HCT116 (cell line): ENCODE data around the gene TBC1D1. TPM values are rescaled to one million over a fixed set of nuclear protein-coding genes. Genes with fewer than 3 reads are reported as not detected.

Experiments
- ATAC-seq: fragments of 200-7000 bp; cut with Tn5 transposase; 2 replicates; pipeline ENCODE4 v1.9.1; 2020; ENCODE audit warnings: mild to moderate bottlenecking, moderate library complexity
- BruUV-seq: library from RNA; stranded (reverse); fragments of 400-500 nt; replicated peaks from 2 replicates; lab custom pipeline; 2021; lab: Mats Ljungman, UMichigan
- CTCF ChIA-PET: fragments of 300-600 bp; sonication (Branson Sonifier 250); formaldehyde crosslinking; loops from one replicate; lab custom pipeline; 2021; ENCODE audit warnings: antibody characterized with exemption; lab: Charles Lee
- POLR2A ChIA-PET: fragments of 300-600, 350-600 bp; sonication (Branson Sonifier 250); formaldehyde crosslinking; loops from one replicate; lab custom pipeline; 2021; ENCODE audit warnings: antibody characterized with exemption; lab: Charles Lee
- RAD21 ChIA-PET, 2 experiments: fragments of 300-600 bp; sonication (Branson Sonifier 250); formaldehyde crosslinking; loops; one replicate each; lab custom pipeline; 2023; ENCODE audit warnings: low total read pairs in 2 of 2; ENCODE audit not compliant: uncharacterized antibody in 2 of 2, unreplicated experiment in 2 of 2, low non-redundant PET in 1 of 2; lab: Charles Lee
- DNase-seq: peaks from one replicate; pipeline ENCODE4 v3.0.0-alpha.2; 2010; ENCODE audit warnings: low read depth, low spot score
- H2AFZ ChIP-seq: fragments of 200-600 bp; shearing (Covaris generic), sonication (generic); 2 replicates; pipeline ENCODE4 v1.6.1; 2017; ENCODE audit warnings: low read depth, mixed run types, mixed read lengths, antibody characterized with exemption, low read length; ENCODE audit not compliant: poor library complexity, severe bottlenecking
- H3K27ac ChIP-seq: 2 replicates; pipeline ENCODE4 v1.5.1; 2012; ENCODE audit warnings: low read depth, low read length
- H3K27me3 ChIP-seq: fragments of 200-600 bp; sonication (generic); 2 replicates; pipeline ENCODE4 v1.6.1; 2016; ENCODE audit warnings: mixed run types, low read length, mixed read lengths; ENCODE audit not compliant: insufficient read depth
- H3K36me3 ChIP-seq, 2 experiments: fragments of 200-500 bp in 1 of 2; fragments of 200-600 bp in 1 of 2; sonication (Bioruptor generic) in 1 of 2; sonication (generic) in 1 of 2; 2 replicates each; pipeline versions ENCODE4 v1.5.1 to v1.6.1; 2014 to 2016; ENCODE audit warnings: low read length in 2 of 2, inconsistent platforms in 1 of 2, mixed read lengths in 1 of 2, mixed run types in 1 of 2; ENCODE audit not compliant: insufficient read depth in 2 of 2, control insufficient read depth in 1 of 2
- H3K4me1 ChIP-seq, 2 experiments: fragments of 200-600 bp in 1 of 2; sonication (generic) in 1 of 2; 2 replicates each; pipeline versions ENCODE4 v1.5.1 to v1.6.1; 2012 to 2017; ENCODE audit warnings: low read length in 2 of 2, inconsistent platforms in 1 of 2, mild to moderate bottlenecking in 1 of 2, mixed read lengths in 1 of 2, mixed run types in 1 of 2, moderate library complexity in 1 of 2; ENCODE audit not compliant: insufficient read depth in 2 of 2, control insufficient read depth in 1 of 2
- H3K4me2 ChIP-seq: fragments of 200-600 bp; sonication (generic); 2 replicates; pipeline ENCODE4 v1.6.1; 2017; ENCODE audit warnings: mixed run types, low read length, mixed read lengths
- H3K4me3 ChIP-seq, 2 experiments: fragments of 200-600 bp in 1 of 2; sonication (generic) in 1 of 2; replicated peaks in 1 of 2; 2 replicates each; pipeline ENCODE4 v1.5.1; 2011 to 2016; ENCODE audit warnings: low read length in 2 of 2, control low read depth in 1 of 2, low read depth in 1 of 2, mild to moderate bottlenecking in 1 of 2, mixed read lengths in 1 of 2, mixed run types in 1 of 2
- H3K79me2 ChIP-seq: fragments of 200-600 bp; sonication (generic); 2 replicates; pipeline ENCODE4 v1.6.1; 2017; ENCODE audit warnings: mild to moderate bottlenecking, mixed run types, low read length, moderate library complexity, mixed read lengths; ENCODE audit not compliant: insufficient read depth
- H3K9ac ChIP-seq: fragments of 200-600 bp; sonication (generic); 2 replicates; pipeline ENCODE4 v1.6.1; 2016; ENCODE audit warnings: low read length, mixed read lengths
- H3K9me2 ChIP-seq: fragments of 200-600 bp; sonication (generic), shearing (Covaris generic); 2 replicates; pipeline ENCODE4 v1.6.1; 2017; ENCODE audit warnings: mixed run types, mild to moderate bottlenecking, moderate library complexity; ENCODE audit not compliant: insufficient read depth
- H3K9me3 ChIP-seq, 2 experiments: fragments of 200-500 bp in 1 of 2; fragments of 200-600 bp in 1 of 2; sonication (Bioruptor generic) in 1 of 2; sonication (generic) in 1 of 2; 2 replicates each; pipeline ENCODE4 v1.6.1; 2014 to 2017; ENCODE audit warnings: low read length in 2 of 2, mixed read lengths in 2 of 2, inconsistent platforms in 1 of 2, low read depth in 1 of 2, mild to moderate bottlenecking in 1 of 2, mixed run types in 1 of 2, moderate library complexity in 1 of 2; ENCODE audit not compliant: control insufficient read depth in 1 of 2, insufficient read depth in 1 of 2
- H4K20me1 ChIP-seq: fragments of 200-600 bp; sonication (generic), shearing (Covaris generic); 2 replicates; pipeline ENCODE4 v1.6.1; 2017; ENCODE audit warnings: mixed run types, mild to moderate bottlenecking, moderate library complexity; ENCODE audit not compliant: insufficient read depth
- ATF3 ChIP-seq: IDR thresholded peaks from 2 replicates; pipeline ENCODE4 v1.6.1; 2012
- CBX3 ChIP-seq: IDR thresholded peaks from 2 replicates; pipeline ENCODE4 v1.6.1; 2012; ENCODE audit warnings: low read depth
- CEBPB ChIP-seq: IDR thresholded peaks from 2 replicates; pipeline ENCODE4 v1.6.1; 2012; ENCODE audit warnings: low read depth
- EGR1 ChIP-seq: IDR thresholded peaks from 2 replicates; pipeline ENCODE4 v1.6.1; 2012; ENCODE audit warnings: low read depth
- ELF1 ChIP-seq: IDR thresholded peaks from 2 replicates; pipeline ENCODE4 v1.6.1; 2012; ENCODE audit warnings: low read depth, borderline replicate concordance
- EZH2 ChIP-seq: fragments of 200-600 bp; sonication (generic); IDR thresholded peaks from 2 replicates; pipeline ENCODE4 v1.6.1; 2017; ENCODE audit warnings: antibody characterized with exemption, mixed run types
- JUND ChIP-seq: IDR thresholded peaks from 2 replicates; pipeline ENCODE4 v1.6.1; 2012
- POLR2AphosphoS5 ChIP-seq: IDR thresholded peaks from 2 replicates; pipeline ENCODE4 v1.6.1; 2011; ENCODE audit warnings: mild to moderate bottlenecking, low read depth, low read length, moderate library complexity
- RAD21 ChIP-seq: IDR thresholded peaks from 2 replicates; pipeline ENCODE4 v1.6.1; 2012; ENCODE audit warnings: low read depth, mild to moderate bottlenecking
- SIN3A ChIP-seq: IDR thresholded peaks from 2 replicates; pipeline ENCODE4 v1.6.1; 2012; ENCODE audit warnings: low read depth
- SP1 ChIP-seq: IDR thresholded peaks from 2 replicates; pipeline ENCODE4 v1.6.1; 2012; ENCODE audit warnings: low read depth
- SRF ChIP-seq: IDR thresholded peaks from 2 replicates; pipeline ENCODE4 v1.6.1; 2012; ENCODE audit warnings: low read depth
- YY1 ChIP-seq: IDR thresholded peaks from 2 replicates; pipeline ENCODE4 v1.6.1; 2011; ENCODE audit warnings: low read length, low read depth, moderate library complexity, mild to moderate bottlenecking; ENCODE audit not compliant: insufficient replicate concordance; ENCODE audit errors: extremely low read depth
- ZFX ChIP-seq: fragments of 450-650 bp; IDR thresholded peaks from 2 replicates; pipeline ENCODE4 v1.6.1; 2017
- ZNF274 ChIP-seq: fragments of 200-500 bp; sonication (Bioruptor generic); IDR thresholded peaks from 2 replicates; pipeline ENCODE4 v1.6.1; 2014; ENCODE audit warnings: mild to moderate bottlenecking, low read depth, low read length, inconsistent platforms
- intact Hi-C: fragments of 100-400 bp; cut with micrococcal nuclease; formaldehyde crosslinking; loops from 2 replicates; pipeline ENCODE4 v1.10.0; 2022
- total RNA-seq: library from RNA; stranded (reverse); gene quantifications from one replicate; pipeline ENCODE4 v1.2.1, GENCODE V29; 2021; ENCODE audit not compliant: unreplicated experiment
- TF ChIP-seq, protein P1 (sequence below): IDR thresholded peaks from 2 replicates; pipeline ENCODE4 v1.6.1; 2011; ENCODE audit warnings: mild to moderate bottlenecking, low read length, moderate library complexity; ENCODE audit not compliant: insufficient replicate concordance; ENCODE audit errors: extremely low read depth
- TF ChIP-seq, protein P2 (sequence below), 3 experiments: fragments of 200-600 bp in 1 of 3; sonication (generic) in 1 of 3; IDR thresholded peaks in 2 of 3; conservative IDR thresholded peaks in 1 of 3; 2 replicates each; pipeline ENCODE4 v1.5.1; 2012 to 2017; ENCODE audit warnings: low read depth in 2 of 3, low read length in 2 of 3, antibody characterized with exemption in 1 of 3, borderline replicate concordance in 1 of 3, control low read depth in 1 of 3, mild to moderate bottlenecking in 1 of 3, mixed read lengths in 1 of 3, mixed run types in 1 of 3, moderate library complexity in 1 of 3; ENCODE audit not compliant: insufficient read depth in 1 of 3

TBC1D1 gene
- total RNA-seq, 1 experiment from 2014 or later = 82.7 TPM

- no peak for TF ChIP-seq CEBPB
- no peak for TF ChIP-seq ZFX
- TF ChIP-seq ATF3 = no peak
- TF ChIP-seq EZH2 = no peak
- no peak for TF ChIP-seq JUND
- no peak for TF ChIP-seq SP1
- no peak for TF ChIP-seq CBX3
- TF ChIP-seq SRF = no peak
- no peak for TF ChIP-seq RAD21
- TF ChIP-seq ELF1 = no peak
- TF ChIP-seq POLR2AphosphoS5 = no peak
- TF ChIP-seq EGR1 = no peak
- TF ChIP-seq, protein P1, sequence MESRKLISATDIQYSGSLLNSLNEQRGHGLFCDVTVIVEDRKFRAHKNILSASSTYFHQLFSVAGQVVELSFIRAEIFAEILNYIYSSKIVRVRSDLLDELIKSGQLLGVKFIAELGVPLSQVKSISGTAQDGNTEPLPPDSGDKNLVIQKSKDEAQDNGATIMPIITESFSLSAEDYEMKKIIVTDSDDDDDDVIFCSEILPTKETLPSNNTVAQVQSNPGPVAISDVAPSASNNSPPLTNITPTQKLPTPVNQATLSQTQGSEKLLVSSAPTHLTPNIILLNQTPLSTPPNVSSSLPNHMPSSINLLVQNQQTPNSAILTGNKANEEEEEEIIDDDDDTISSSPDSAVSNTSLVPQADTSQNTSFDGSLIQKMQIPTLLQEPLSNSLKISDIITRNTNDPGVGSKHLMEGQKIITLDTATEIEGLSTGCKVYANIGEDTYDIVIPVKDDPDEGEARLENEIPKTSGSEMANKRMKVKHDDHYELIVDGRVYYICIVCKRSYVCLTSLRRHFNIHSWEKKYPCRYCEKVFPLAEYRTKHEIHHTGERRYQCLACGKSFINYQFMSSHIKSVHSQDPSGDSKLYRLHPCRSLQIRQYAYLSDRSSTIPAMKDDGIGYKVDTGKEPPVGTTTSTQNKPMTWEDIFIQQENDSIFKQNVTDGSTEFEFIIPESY = no peak
- TF ChIP-seq, protein P2, sequence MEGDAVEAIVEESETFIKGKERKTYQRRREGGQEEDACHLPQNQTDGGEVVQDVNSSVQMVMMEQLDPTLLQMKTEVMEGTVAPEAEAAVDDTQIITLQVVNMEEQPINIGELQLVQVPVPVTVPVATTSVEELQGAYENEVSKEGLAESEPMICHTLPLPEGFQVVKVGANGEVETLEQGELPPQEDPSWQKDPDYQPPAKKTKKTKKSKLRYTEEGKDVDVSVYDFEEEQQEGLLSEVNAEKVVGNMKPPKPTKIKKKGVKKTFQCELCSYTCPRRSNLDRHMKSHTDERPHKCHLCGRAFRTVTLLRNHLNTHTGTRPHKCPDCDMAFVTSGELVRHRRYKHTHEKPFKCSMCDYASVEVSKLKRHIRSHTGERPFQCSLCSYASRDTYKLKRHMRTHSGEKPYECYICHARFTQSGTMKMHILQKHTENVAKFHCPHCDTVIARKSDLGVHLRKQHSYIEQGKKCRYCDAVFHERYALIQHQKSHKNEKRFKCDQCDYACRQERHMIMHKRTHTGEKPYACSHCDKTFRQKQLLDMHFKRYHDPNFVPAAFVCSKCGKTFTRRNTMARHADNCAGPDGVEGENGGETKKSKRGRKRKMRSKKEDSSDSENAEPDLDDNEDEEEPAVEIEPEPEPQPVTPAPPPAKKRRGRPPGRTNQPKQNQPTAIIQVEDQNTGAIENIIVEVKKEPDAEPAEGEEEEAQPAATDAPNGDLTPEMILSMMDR (IDR thresholded peaks at IDR 0.05 in 2 of 3, conservative IDR thresholded peaks at IDR 0.05 in 1 of 3; ENCODE audit: borderline replicate concordance in 1 of 3, insufficient read depth in 1 of 3, low read depth in 2 of 3, low read length in 2 of 3) = no peak
- no peak for TF ChIP-seq YY1
- no peak for TF ChIP-seq SIN3A
- TF ChIP-seq ZNF274 = no peak
- intact Hi-C loops = no loop called here
- RAD21 ChIA-PET = no interaction called here
- POLR2A ChIA-PET = no interaction called here
- H3K27ac ChIP-seq = no peak overlapping the region
- ATAC-seq (no peak), DNase-seq (no peak)
- H3K4me1 ChIP-seq = no peaks in the 10 kb centered on the region
- no peaks in the 10 kb centered on the region for H3K79me2 ChIP-seq
- H3K36me3 ChIP-seq = no peaks in the 10 kb centered on the region
- H3K27me3 ChIP-seq = no peaks in the 10 kb centered on the region
- H3K9ac ChIP-seq = no peak overlapping the region
- CTCF ChIA-PET = no interaction called here
- no peak overlapping the region for H3K4me2 ChIP-seq
- no peak overlapping the region for H3K4me3 ChIP-seq
- H4K20me1 ChIP-seq = no peaks in the 10 kb centered on the region
- no peaks in the 10 kb centered on the region for H3K9me3 ChIP-seq
- H2AFZ ChIP-seq = no peak overlapping the region
- BruUV-seq = no TSS peak
- H3K9me2 ChIP-seq = no peaks in the 10 kb centered on the region
These were observed 5.9 kb upstream of the TBC1D1 start for GRCh38 chr4:37884855-37885487.
